ENCODE measurements around the gene OR52E2.
"Not testable (repeated sequence)": the region's sequence is repeated elsewhere in the genome, so short reads cannot be mapped to it uniquely, and the experiment has no call there.

OR52E2 gene

GRCh38 chr11:5059391-5059790 is at the start of gene OR52E2:
Gene OR52E2 (minus strand): TSS chr11:5059627. CDS start chr11:5059627, 0 bp downstream.
- no peak for FAIRE-seq

GRCh38 chr11:5107285-5107684 is 47.9 kb upstream of the OR52E2 start:
- FAIRE-seq = no peak

GRCh38 chr11:5103066-5103465 is 43.6 kb upstream of the OR52E2 start:
- FAIRE-seq = no peak

- no peak for FAIRE-seq
Observed at GRCh38 chr11:5102246-5102645, 42.8 kb upstream of the OR52E2 start.

GRCh38 chr11:5096011-5096410 is 36.6 kb upstream of the OR52E2 start:
- FAIRE-seq = no peak

- no peak for FAIRE-seq
Observed at GRCh38 chr11:5092821-5093585, 33.6 kb upstream of the OR52E2 start.

GRCh38 chr11:5090668-5091067 is 31.2 kb upstream of the OR52E2 start:
- FAIRE-seq = no peak

- FAIRE-seq = no peak
Observed at GRCh38 chr11:5088556-5088955, 29.1 kb upstream of the OR52E2 start.

GRCh38 chr11:5083602-5084001 is 24.2 kb upstream of the OR52E2 start:
- no peak for FAIRE-seq

GRCh38 chr11:5081405-5081804 is 22.0 kb upstream of the OR52E2 start:
- FAIRE-seq = no peak

- no peak for FAIRE-seq
Observed at GRCh38 chr11:5071799-5072198, 12.4 kb upstream of the OR52E2 start.

GRCh38 chr11:5069272-5069671 is 9.8 kb upstream of the OR52E2 start, which contains the start of gene OR52E1:
Gene OR52E1 (plus strand): TSS chr11:5069572.
- no peak for FAIRE-seq

GRCh38 chr11:5065027-5065426 is 5.6 kb upstream of the OR52E2 start:
- FAIRE-seq = no peak

GRCh38 chr11:5058679-5059078 is 748 bp downstream of the OR52E2 start:
- FAIRE-seq = not testable (repeated sequence)

- FAIRE-seq = no peak
Observed at GRCh38 chr11:5046754-5047330, 12.6 kb downstream of the OR52E2 start.

GRCh38 chr11:5046226-5046625 is 13.2 kb downstream of the OR52E2 start, which contains the start of gene OR52J3:
Gene OR52J3 (plus strand): TSS chr11:5046526. CDS start chr11:5046526, 0 bp downstream.
- FAIRE-seq = no peak

- FAIRE-seq = no peak
Observed at GRCh38 chr11:5043380-5043779, 16.0 kb downstream of the OR52E2 start.

- no peak for FAIRE-seq
Observed at GRCh38 chr11:5042091-5042490, 17.3 kb downstream of the OR52E2 start.

- FAIRE-seq = no peak
Observed at GRCh38 chr11:5040876-5041275, 18.6 kb downstream of the OR52E2 start.

- no peak for FAIRE-seq
Observed at GRCh38 chr11:5038341-5038740, 21.1 kb downstream of the OR52E2 start.

- no peak for FAIRE-seq
Observed at GRCh38 chr11:5037926-5038325, 21.5 kb downstream of the OR52E2 start.

GRCh38 chr11:5036669-5037068 is 22.8 kb downstream of the OR52E2 start:
- no peak for FAIRE-seq

- FAIRE-seq = no peak
Observed at GRCh38 chr11:5021996-5022395, 37.4 kb downstream of the OR52E2 start.

GRCh38 chr11:5013012-5013411 is 46.4 kb downstream of the OR52E2 start:
- no peak for FAIRE-seq
